ENCODE results near the gene CGB2. TPM values are rescaled to one million over a fixed set of nuclear protein-coding genes. Genes with fewer than 3 reads are reported as not detected.

CGB2 gene
- total RNA-seq, 3 donors from 2014 or later (not counting 1 experiment from before 2014, with no cell fraction given): not detected

- no peak overlapping the region for H3K27ac ChIP-seq (ENCODE audit: low read length)
- Mint-ChIP-seq H3K4me3 (no peak overlapping the region), H3K36me3 (no peaks in the 10 kb centered on the region), H3K4me1 (peaks cover 16 to 18% of the 10 kb centered on the region in 2 donors), H3K27ac (no peak overlapping the region), H3K9me3 (no peaks in the 10 kb centered on the region), H3K27me3 (ENCODE audit: low read depth in 2 of 2) (peaks cover 46 to 52% of the 10 kb centered on the region in 2 donors)
- peaks cover 17% of the 10 kb centered on the region for H3K4me1 ChIP-seq (ENCODE audit: control insufficient read depth, insufficient read depth, low read length)
- DNase-seq (no peak), ATAC-seq (peak in 2 of 3 donors; percentile 15 to 48)
- H3K4me3 ChIP-seq (ENCODE audit: low read length): no peak overlapping the region
- TF ChIP-seq CTCF (IDR thresholded peaks at IDR 0.05): no peak
- no peaks in the 10 kb centered on the region for H3K36me3 ChIP-seq (ENCODE audit: control insufficient read depth, insufficient read depth, low read length)
- WGBS (ENCODE audit: insufficient coverage): 38% methylated on average over 25 of the region's 25 CpGs
- intact Hi-C loops (cut with micrococcal nuclease): no loop called here
- no peaks in the 10 kb centered on the region for H3K9me3 ChIP-seq (ENCODE audit: control insufficient read depth, insufficient read depth, low read length)
- H3K27me3 ChIP-seq (ENCODE audit: control insufficient read depth, insufficient read depth, low read length): peaks cover 28% of the 10 kb centered on the region
These were observed 29.8 kb downstream of the CGB2 start for GRCh38 chr19:49061445-49061844.

GRCh38 chr19:49064029-49064629 is 32.4 kb downstream of the CGB2 start:
- H3K9me3 ChIP-seq (ENCODE audit: control insufficient read depth, insufficient read depth, low read length): no peaks in the 10 kb centered on the region
- no peak overlapping the region for H3K27ac Mint-ChIP-seq
- H3K4me3 ChIP-seq (ENCODE audit: low read length): no peak overlapping the region
- no peak for ATAC-seq
- TF ChIP-seq CTCF (IDR thresholded peaks at IDR 0.05): no peak
- no peaks in the 10 kb centered on the region for H3K36me3 ChIP-seq (ENCODE audit: control insufficient read depth, insufficient read depth, low read length)
- H3K4me1 Mint-ChIP-seq: no peaks in the 10 kb centered on the region
- intact Hi-C loops (cut with micrococcal nuclease): no loop called here
- H3K9me3 Mint-ChIP-seq: no peaks in the 10 kb centered on the region
- H3K4me3 Mint-ChIP-seq: no peak overlapping the region
- no peak for DNase-seq
- H3K4me1 ChIP-seq (ENCODE audit: control insufficient read depth, insufficient read depth, low read length): no peaks in the 10 kb centered on the region
- peaks cover 44 to 49% of the 10 kb centered on the region in 2 donors for H3K27me3 Mint-ChIP-seq (ENCODE audit: low read depth in 2 of 2)
- WGBS (ENCODE audit: insufficient coverage): 59% methylated on average over 10 of the region's 10 CpGs
- peaks cover 9% of the 10 kb centered on the region for H3K27me3 ChIP-seq (ENCODE audit: control insufficient read depth, insufficient read depth, low read length)
- H3K36me3 Mint-ChIP-seq: no peaks in the 10 kb centered on the region
- H3K27ac ChIP-seq (ENCODE audit: low read length): no peak overlapping the region

GRCh38 chr19:49064768-49065611 is 33.3 kb downstream of the CGB2 start, which contains the start of gene NTF4:
Gene NTF4, minus strand, starts transcription at chr19:49064818. Its CDS starts 2,821 bp downstream, at chr19:49061997.
- H3K36me3 ChIP-seq (ENCODE audit: control insufficient read depth, insufficient read depth, low read length): no peaks in the 10 kb centered on the region
- no peak for TF ChIP-seq CTCF (IDR thresholded peaks at IDR 0.05)
- no peaks in the 10 kb centered on the region for H3K4me1 Mint-ChIP-seq
- no peak within 1 kb of the TSS for H3K4me3 Mint-ChIP-seq
- no peaks in the 10 kb centered on the region for H3K9me3 Mint-ChIP-seq
- no peak within 1 kb of the TSS for H3K27ac ChIP-seq (ENCODE audit: low read length)
- H3K9me3 ChIP-seq (ENCODE audit: control insufficient read depth, insufficient read depth, low read length): no peaks in the 10 kb centered on the region
- WGBS (ENCODE audit: insufficient coverage): 6% methylated on average over 52 of the region's 53 CpGs
- no peak within 1 kb of the TSS for H3K4me3 ChIP-seq (ENCODE audit: low read length)
- H3K27me3 ChIP-seq (ENCODE audit: control insufficient read depth, insufficient read depth, low read length): peaks cover 8% of the 10 kb centered on the region
- H3K27ac Mint-ChIP-seq: no peak within 1 kb of the TSS
- intact Hi-C loops (cut with micrococcal nuclease): no loop called here
- H3K27me3 Mint-ChIP-seq (ENCODE audit: low read depth in 2 of 2): peaks cover 46 to 51% of the 10 kb centered on the region in 2 donors
- ATAC-seq (peak in 1 of 3 donors; percentile 26), DNase-seq (no peak)
- H3K36me3 Mint-ChIP-seq: no peaks in the 10 kb centered on the region
- no peaks in the 10 kb centered on the region for H3K4me1 ChIP-seq (ENCODE audit: control insufficient read depth, insufficient read depth, low read length)

All from natural killer cell (primary cell).